Uterus (tissue), 2 donors: ENCODE measurements around the gene AK2.

Experiments
- CTCF ChIP-seq, 4 experiments: fragments of 200-600 bp in 2 of 4; fragments of 450-650 bp in 2 of 4; sonication (generic) in 2 of 4; IDR thresholded peaks; one replicate each; pipeline ENCODE4 v1.5.1; 2016 to 2019; ENCODE audit warnings: antibody characterized with exemption in 4 of 4, mild to moderate bottlenecking in 2 of 4, moderate library complexity in 1 of 4
- POLR2A ChIP-seq, 2 donors: fragments of 450-650 bp; IDR thresholded peaks; one replicate each; pipeline ENCODE4 v1.6.1; 2016; ENCODE audit warnings: antibody characterized with exemption in 2 of 2, mild to moderate bottlenecking in 1 of 2, moderate library complexity in 1 of 2

GRCh38 chr1:32998997-32999396, 37.7 kb downstream of the AK2 start:
- TF ChIP-seq POLR2A (IDR thresholded peaks at IDR 0.05) = no peak
- TF ChIP-seq CTCF (IDR thresholded peaks at IDR 0.05) = no peak
